Measurements from ENCODE around the gene TPH2. TPM values are rescaled to one million over a fixed set of nuclear protein-coding genes. Genes with fewer than 3 reads are reported as not detected.

TPH2 gene
- total and polyA plus RNA-seq, 2 of the 13 experiments (the other 11 are each of a cell fraction or from before 2014, with no cell fraction given), result not detected

- no peaks in the 10 kb centered on the region for H3K4me1 ChIP-seq (ENCODE audit: insufficient read depth, low read length)
- ATAC-seq, result no peak
- H2AFZ ChIP-seq (ENCODE audit: low read length), result no peak overlapping the region
- H3K9me3 ChIP-seq (ENCODE audit: low read length), result no peaks in the 10 kb centered on the region
- no peak overlapping the region for H3K9ac ChIP-seq (ENCODE audit: insufficient read depth, low read depth, low read length)
- H3K79me2 ChIP-seq (ENCODE audit: insufficient read depth, low read length), result no peaks in the 10 kb centered on the region
- H3K27me3 ChIP-seq (ENCODE audit: control insufficient read depth in 1 of 2, insufficient read depth in 2 of 2, low read length in 2 of 2), result no peaks in the 10 kb centered on the region
- no peak overlapping the region for H3K4me3 ChIP-seq (replicated peaks in 1 of 3; ENCODE audit: insufficient read depth in 1 of 3, low read depth in 2 of 3, low read length in 3 of 3)
- 6% methylated on average over 2 of the region's 2 CpGs for WGBS (ENCODE audit: low lambda C conversion rate)
- CTCF ChIA-PET (ENCODE audit: low intra/inter-chr PET ratio, low total read pairs), result no interaction called here
- no peaks in the 10 kb centered on the region for H4K20me1 ChIP-seq (ENCODE audit: insufficient read depth, low read length)
- no TSS peak for BruUV-seq (replicated peaks)
- in situ Hi-C loops (cut with HindIII; ENCODE audit: extremely low pct_ligation_motif_present, low pct_unique_long_range_greater_than_20kb), result no loop called here
- no peak for DNase-seq (ENCODE audit: low spot score)
- no peak for FAIRE-seq
- TF ChIP-seq ZNF276 (CRISPR knock-in tag; IDR thresholded peaks at IDR 0.05; ENCODE audit: low read depth) (no peak), SUZ12 (IDR thresholded peaks at IDR 0.05; ENCODE audit: low read depth, low read length) (no peak), ZNF235 (CRISPR knock-in tag; IDR thresholded peaks at IDR 0.05; ENCODE audit: borderline replicate concordance) (no peak), KLF9 (CRISPR knock-in tag; IDR thresholded peaks at IDR 0.05; ENCODE audit: low read depth) (no peak), NRL (CRISPR knock-in tag; IDR thresholded peaks at IDR 0.05; ENCODE audit: borderline replicate concordance) (no peak), ZNF841 (CRISPR knock-in tag; IDR thresholded peaks at IDR 0.05; ENCODE audit: borderline replicate concordance) (no peak), ZIK1 (CRISPR knock-in tag; IDR thresholded peaks at IDR 0.05; ENCODE audit: borderline replicate concordance, low read depth) (no peak), SRF (IDR thresholded peaks at IDR 0.05; ENCODE audit: low read depth, low read length) (no peak), TARDBP (CRISPR knock-in tag; IDR thresholded peaks at IDR 0.05) (no peak), RBFOX2 (IDR thresholded peaks at IDR 0.05; ENCODE audit: low read depth, low read length) (no peak), ZFP90 (CRISPR knock-in tag; IDR thresholded peaks at IDR 0.05; ENCODE audit: borderline replicate concordance) (no peak), ATF5 (CRISPR knock-in tag; IDR thresholded peaks at IDR 0.05; ENCODE audit: low read depth) (no peak), HNRNPL (IDR thresholded peaks at IDR 0.05; ENCODE audit: low read depth, low read length) (no peak), RNF2 (conservative IDR thresholded peaks at IDR 0.05; ENCODE audit: low read depth) (no peak), ZNF230 (CRISPR knock-in tag; IDR thresholded peaks at IDR 0.05) (no peak), CREB1 (IDR thresholded peaks at IDR 0.05) (no peak), CREB1 (CRISPR knock-in tag; IDR thresholded peaks at IDR 0.05) (no peak)
- H3K4me2 ChIP-seq (ENCODE audit: low read depth, low read length), result no peak overlapping the region
- intact Hi-C loops (cut with micrococcal nuclease; ENCODE audit: unreplicated experiment), result no loop called here
- no peaks in the 10 kb centered on the region for H3K36me3 ChIP-seq (replicated peaks in 1 of 2; ENCODE audit: control insufficient read depth in 1 of 2, insufficient read depth in 2 of 2, low read length in 2 of 2)
- POLR2A ChIA-PET, result no interaction called here
- H3K27ac ChIP-seq (ENCODE audit: extremely low read length, insufficient read depth, low read length), result no peak overlapping the region
Measured at GRCh38 chr12:72006766-72007165, 68.1 kb downstream of the TPH2 start.

Data from HepG2 (cell line).